Endodermal cell (in vitro differentiated cells): ENCODE measurements around the gene TMEM33. TPM values are rescaled to one million over a fixed set of nuclear protein-coding genes. Genes with fewer than 3 reads are reported as not detected.

Experiments
- DNase-seq: peaks from one replicate; pipeline ENCODE4 v3.0.0-alpha.2; 2017
- H3K27ac ChIP-seq: 2 replicates; pipeline ENCODE4 v1.5.1; 2013; ENCODE audit warnings: mild to moderate bottlenecking, low read depth, low read length, moderate library complexity
- H3K27me3 ChIP-seq: 2 replicates; pipeline ENCODE4 v1.6.1; 2013; ENCODE audit warnings: mild to moderate bottlenecking, low read length, moderate library complexity; ENCODE audit not compliant: insufficient read depth, control insufficient read depth, poor library complexity, severe bottlenecking
- H3K36me3 ChIP-seq: 2 replicates; pipeline ENCODE4 v1.7.0; 2013; ENCODE audit warnings: mild to moderate bottlenecking, low read length, moderate library complexity; ENCODE audit not compliant: control insufficient read depth, insufficient read depth
- H3K4me1 ChIP-seq: one replicate; pipeline ENCODE4 v1.7.0; 2013; ENCODE audit warnings: low read length; ENCODE audit not compliant: control insufficient read depth, insufficient read depth
- H3K4me3 ChIP-seq: 2 replicates; pipeline ENCODE4 v1.5.1; 2013; ENCODE audit warnings: mild to moderate bottlenecking, low read length, moderate library complexity
- H3K9ac ChIP-seq: 2 replicates; pipeline ENCODE4 v1.6.1; 2013; ENCODE audit warnings: mild to moderate bottlenecking, low read length, moderate library complexity; ENCODE audit not compliant: poor library complexity, severe bottlenecking; ENCODE audit errors: extremely low read depth
- H3K9me3 ChIP-seq: 2 replicates; pipeline ENCODE4 v1.6.1; 2013; ENCODE audit warnings: mild to moderate bottlenecking, low read length, moderate library complexity; ENCODE audit not compliant: control insufficient read depth
- H3K27ac Mint-ChIP-seq: 2 replicates; pipeline ENCODE4 v1.8.0; 2020; ENCODE audit warnings: mixed read lengths
- H3K27me3 Mint-ChIP-seq: 2 replicates; pipeline ENCODE4 v1.8.0; 2021; ENCODE audit warnings: mild to moderate bottlenecking, mixed read lengths; ENCODE audit not compliant: insufficient read depth
- H3K36me3 Mint-ChIP-seq: 2 replicates; pipeline ENCODE4 v1.8.0; 2020; ENCODE audit warnings: low read depth, mixed read lengths
- H3K4me1 Mint-ChIP-seq: 2 replicates; pipeline ENCODE4 v1.8.0; 2020; ENCODE audit warnings: mixed read lengths
- H3K4me3 Mint-ChIP-seq: 2 replicates; pipeline ENCODE4 v1.8.0; 2020; ENCODE audit warnings: mild to moderate bottlenecking, moderate library complexity, mixed read lengths
- H3K9me3 Mint-ChIP-seq: 2 replicates; pipeline ENCODE4 v1.8.0; 2020; ENCODE audit warnings: mild to moderate bottlenecking, mixed read lengths
- CTCF ChIP-seq: fragments of 200-600 bp; sonication (generic); conservative IDR thresholded peaks from 2 replicates; pipeline ENCODE4 v1.5.0; 2021; ENCODE audit warnings: antibody characterized with exemption, mild to moderate bottlenecking
- WGBS, 2 experiments: methylation state at CpG; one replicate each; pipeline versions ENCODE4 v1.1.5 to v1.1.7; 2013; ENCODE audit warnings: missing lambda C conversion rate in 2 of 2, mixed read lengths in 1 of 2; ENCODE audit not compliant: insufficient coverage in 1 of 2, insufficient read length in 1 of 2; 5-methylcytosine and 5-hydroxymethylcytosine counted together
- total RNA-seq, 2 donors: library from RNA; stranded (reverse); fragmentation: NEBNext Ultra II Directional in 1 of 2; extraction: Animal tissue kit (Norgen Biotek cat#: 25700) in 1 of 2; gene quantifications; 2 replicates in 1 of 2; 3 replicates in 1 of 2; pipeline ENCODE4 v1.2.1, GENCODE V29; 2021

Gene TMEM33
- total RNA-seq, 2 donors from 2014 or later: 80.0 to 84.1 TPM

GRCh38 chr4:41992967-41993857 is 58.0 kb downstream of the TMEM33 start:
- Histone ChIP-seq H3K9me3 (no peaks in the 10 kb centered on the region), H3K36me3 (no peaks in the 10 kb centered on the region), H3K27me3 (no peaks in the 10 kb centered on the region), H3K4me1 (no peaks in the 10 kb centered on the region), H3K27ac (no peak overlapping the region), H3K9ac (no peak overlapping the region), H3K4me3 (peak overlapping the region; percentile 99)
- no peak for DNase-seq
- Mint-ChIP-seq H3K27me3 (no peaks in the 10 kb centered on the region), H3K27ac (no peak overlapping the region), H3K4me1 (peaks cover 11% of the 10 kb centered on the region), H3K36me3 (no peaks in the 10 kb centered on the region), H3K4me3 (no peak overlapping the region), H3K9me3 (no peaks in the 10 kb centered on the region)
- 60 to 91% methylated on average over 1 of the region's 4 CpGs for WGBS, 2 experiments
- TF ChIP-seq CTCF: no peak

- DNase-seq: no peak
- WGBS, 2 experiments: 73 to 96% methylated on average over 2 to 3 of the region's 3 CpGs
- Histone ChIP-seq H3K9me3 (no peaks in the 10 kb centered on the region), H3K27me3 (no peaks in the 10 kb centered on the region), H3K4me1 (no peaks in the 10 kb centered on the region), H3K4me3 (no peak overlapping the region), H3K9ac (no peak overlapping the region), H3K27ac (no peak overlapping the region), H3K36me3 (peaks cover 8% of the 10 kb centered on the region)
- Mint-ChIP-seq H3K9me3 (no peaks in the 10 kb centered on the region), H3K4me3 (no peak overlapping the region), H3K27me3 (no peaks in the 10 kb centered on the region), H3K27ac (no peak overlapping the region), H3K4me1 (peaks cover 9% of the 10 kb centered on the region), H3K36me3 (no peaks in the 10 kb centered on the region)
- peak; percentile 51 for TF ChIP-seq CTCF
These were observed 59.3 kb downstream of the TMEM33 start for GRCh38 chr4:41994461-41994985.

GRCh38 chr4:41998019-41998418 is 62.8 kb downstream of the TMEM33 start:
- Mint-ChIP-seq H3K4me1 (no peaks in the 10 kb centered on the region), H3K4me3 (no peak overlapping the region), H3K36me3 (peaks cover 10% of the 10 kb centered on the region), H3K27me3 (no peaks in the 10 kb centered on the region), H3K9me3 (no peaks in the 10 kb centered on the region), H3K27ac (no peak overlapping the region)
- no peak for TF ChIP-seq CTCF
- Histone ChIP-seq H3K4me1 (no peaks in the 10 kb centered on the region), H3K4me3 (no peak overlapping the region), H3K9ac (no peak overlapping the region), H3K9me3 (no peaks in the 10 kb centered on the region), H3K27ac (no peak overlapping the region), H3K27me3 (no peaks in the 10 kb centered on the region), H3K36me3 (peaks cover 15% of the 10 kb centered on the region)
- WGBS, 2 experiments: 98 to 100% methylated on average over 1 to 3 of the region's 3 CpGs
- DNase-seq: no peak
